ENCODE measurements around the gene SLC25A28. TPM values are rescaled to one million over a fixed set of nuclear protein-coding genes. Genes with fewer than 3 reads are reported as not detected.
A peak's percentile ranks its signal among the peaks of the same experiment; 100 is the strongest.

SLC25A28 gene
- total RNA-seq, 4 donors from 2014 or later: 37.0 to 69.4 (median 42.2) TPM

- WGBS: 85% methylated on average over 6 of the region's 6 CpGs
- Histone ChIP-seq H3K4me1 (peaks cover 50% of the 10 kb centered on the region), H3K27me3 (no peaks in the 10 kb centered on the region), H3K27ac (peak overlapping the region; percentile 9), H3K36me3 (peaks cover 7% of the 10 kb centered on the region), H3K4me3 (no peak overlapping the region), H3K9me3 (no peaks in the 10 kb centered on the region)
- TF ChIP-seq, protein P1, sequence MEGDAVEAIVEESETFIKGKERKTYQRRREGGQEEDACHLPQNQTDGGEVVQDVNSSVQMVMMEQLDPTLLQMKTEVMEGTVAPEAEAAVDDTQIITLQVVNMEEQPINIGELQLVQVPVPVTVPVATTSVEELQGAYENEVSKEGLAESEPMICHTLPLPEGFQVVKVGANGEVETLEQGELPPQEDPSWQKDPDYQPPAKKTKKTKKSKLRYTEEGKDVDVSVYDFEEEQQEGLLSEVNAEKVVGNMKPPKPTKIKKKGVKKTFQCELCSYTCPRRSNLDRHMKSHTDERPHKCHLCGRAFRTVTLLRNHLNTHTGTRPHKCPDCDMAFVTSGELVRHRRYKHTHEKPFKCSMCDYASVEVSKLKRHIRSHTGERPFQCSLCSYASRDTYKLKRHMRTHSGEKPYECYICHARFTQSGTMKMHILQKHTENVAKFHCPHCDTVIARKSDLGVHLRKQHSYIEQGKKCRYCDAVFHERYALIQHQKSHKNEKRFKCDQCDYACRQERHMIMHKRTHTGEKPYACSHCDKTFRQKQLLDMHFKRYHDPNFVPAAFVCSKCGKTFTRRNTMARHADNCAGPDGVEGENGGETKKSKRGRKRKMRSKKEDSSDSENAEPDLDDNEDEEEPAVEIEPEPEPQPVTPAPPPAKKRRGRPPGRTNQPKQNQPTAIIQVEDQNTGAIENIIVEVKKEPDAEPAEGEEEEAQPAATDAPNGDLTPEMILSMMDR (IDR thresholded peaks at IDR 0.05): no peak
- TF ChIP-seq POLR2AphosphoS5 (IDR thresholded peaks at IDR 0.05) (no peak), POLR2A (IDR thresholded peaks at IDR 0.05) (no peak), EP300 (IDR thresholded peaks at IDR 0.05) (no peak)
- no peak for DNase-seq (ENCODE audit: low spot score in 2 of 2)
These were observed 40.6 kb upstream of the SLC25A28 start for GRCh38 chr10:99660662-99661376.

- 13% methylated on average over 10 of the region's 10 CpGs for WGBS
- no peak for DNase-seq (ENCODE audit: low spot score in 2 of 2)
- Histone ChIP-seq H3K4me3 (peak overlapping the region; percentile 96), H3K27ac (peak overlapping the region; percentile 75), H3K36me3 (peaks cover 7% of the 10 kb centered on the region), H3K27me3 (no peaks in the 10 kb centered on the region), H3K4me1 (peaks cover 59% of the 10 kb centered on the region), H3K9me3 (no peaks in the 10 kb centered on the region)
- TF ChIP-seq POLR2AphosphoS5 (IDR thresholded peaks at IDR 0.05) (no peak), POLR2A (IDR thresholded peaks at IDR 0.05) (no peak), EP300 (IDR thresholded peaks at IDR 0.05) (no peak)
- TF ChIP-seq, protein P1 (IDR thresholded peaks at IDR 0.05): no peak
These were observed 39.7 kb upstream of the SLC25A28 start for GRCh38 chr10:99659868-99660366.

DNA sequence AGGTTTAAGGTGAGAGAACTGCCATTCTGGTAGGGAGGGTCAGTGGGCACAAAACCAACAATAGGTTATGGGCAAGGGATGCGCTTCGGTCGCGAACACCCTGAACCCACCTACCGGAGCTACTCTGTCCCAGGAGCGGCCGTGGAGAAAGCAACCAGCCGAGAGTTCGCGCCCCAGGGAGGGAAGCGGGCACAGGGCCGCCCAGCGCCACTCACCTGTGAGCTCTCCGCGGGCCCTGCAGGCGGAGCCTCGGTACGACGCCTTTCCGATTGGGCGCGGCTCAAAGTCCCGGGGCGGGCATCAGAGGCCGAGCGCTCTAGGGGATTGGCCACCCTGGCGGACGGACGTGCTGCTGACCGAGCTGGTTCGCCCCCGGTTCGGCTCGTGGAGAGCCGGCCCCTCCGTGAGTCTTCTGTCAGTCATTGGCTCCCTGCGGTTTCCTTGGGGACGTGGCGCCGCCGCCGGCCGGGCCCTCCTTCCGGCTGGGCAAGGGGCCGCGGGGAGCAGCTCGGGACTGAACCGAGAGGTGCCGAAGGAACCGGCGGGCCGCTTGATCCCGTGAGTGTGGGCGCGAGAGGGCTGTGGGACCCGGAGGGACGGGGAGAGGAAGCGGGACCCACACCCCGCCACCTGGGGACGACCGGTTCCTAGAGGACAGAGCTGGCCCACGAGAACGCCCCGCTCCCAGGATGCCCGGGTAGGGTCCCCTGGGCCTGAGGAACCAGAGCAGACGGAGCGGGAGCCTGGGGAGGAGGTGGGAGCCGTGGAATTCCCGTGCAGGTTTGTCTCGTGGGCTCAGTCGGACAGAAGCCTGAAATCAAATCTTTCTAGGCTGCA lies 39.0 kb upstream of the SLC25A28 start, which contains the start of gene ENTPD7:
Gene ENTPD7 (plus strand): TSS at position 479 of the 837 bp plus-strand sequence. CDS start 448 bp downstream, outside the sequence.
- WGBS: 0% methylated on average over 10 of the region's 71 CpGs
- H3K36me3 ChIP-seq: peaks cover 7% of the 10 kb centered on the region
- DNase-seq (ENCODE audit: low spot score in 2 of 2): peak; percentile 95 to 97
- H3K4me3 ChIP-seq: peak within 1 kb of the TSS; percentile 96
- peaks cover 59% of the 10 kb centered on the region for H3K4me1 ChIP-seq
- no peaks in the 10 kb centered on the region for H3K9me3 ChIP-seq
- H3K27ac ChIP-seq: peak within 1 kb of the TSS; percentile 75
- no peaks in the 10 kb centered on the region for H3K27me3 ChIP-seq
- TF ChIP-seq, protein P1 (IDR thresholded peaks at IDR 0.05): peak in 1 of 2 donors; percentile 46
- TF ChIP-seq EP300 (IDR thresholded peaks at IDR 0.05) (no peak), POLR2A (IDR thresholded peaks at IDR 0.05) (no peak), POLR2AphosphoS5 (IDR thresholded peaks at IDR 0.05) (no peak)

DNA sequence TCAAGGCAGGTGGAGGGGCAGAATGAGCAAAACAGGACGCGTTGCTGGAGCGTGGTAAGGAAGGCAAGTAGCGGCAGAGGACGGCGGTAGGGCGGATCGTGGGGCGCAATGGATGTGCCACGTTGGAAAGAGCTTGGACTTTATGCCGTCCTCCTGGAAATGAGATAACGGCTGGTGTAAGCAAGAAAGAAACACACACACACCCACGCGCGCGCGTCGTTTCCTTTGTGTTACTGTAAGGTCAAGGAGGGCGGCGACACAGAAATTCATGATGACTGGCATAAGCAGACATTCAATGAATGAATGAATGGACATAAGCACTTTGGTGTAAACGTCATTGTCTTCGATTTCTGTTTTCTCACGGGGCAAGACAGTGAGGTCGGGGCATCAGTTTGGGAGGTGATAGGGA lies 38.4 kb upstream of the SLC25A28 start:
- H3K4me1 ChIP-seq: peaks cover 63% of the 10 kb centered on the region
- H3K36me3 ChIP-seq: peaks cover 2% of the 10 kb centered on the region
- H3K9me3 ChIP-seq: no peaks in the 10 kb centered on the region
- peak overlapping the region; percentile 75 for H3K27ac ChIP-seq
- 5% methylated on average over 24 of the region's 24 CpGs for WGBS
- TF ChIP-seq EP300 (IDR thresholded peaks at IDR 0.05): no peak
- TF ChIP-seq, protein P1 (IDR thresholded peaks at IDR 0.05): no peak
- no peak for TF ChIP-seq POLR2A (IDR thresholded peaks at IDR 0.05)
- TF ChIP-seq POLR2AphosphoS5 (IDR thresholded peaks at IDR 0.05): no peak
- no peaks in the 10 kb centered on the region for H3K27me3 ChIP-seq
- peak overlapping the region; percentile 96 for H3K4me3 ChIP-seq
- peak in 1 of 2 donors; percentile 65 for DNase-seq (ENCODE audit: low spot score in 2 of 2)

All from suprapubic skin (tissue), 4 donors.